Smooth muscle cell (in vitro differentiated cells): Measurements from ENCODE around the gene CABLES2. TPM values are rescaled to one million over a fixed set of nuclear protein-coding genes. Genes with fewer than 3 reads are reported as not detected.
A peak's percentile ranks its signal among the peaks of the same experiment; 100 is the strongest.

ENCODE experiments used
- DNase-seq: peaks from one replicate; lab custom pipeline; 2025; ENCODE audit not compliant: unreplicated experiment; lab: John Stamatoyannopoulos, UW
- H2AFZ ChIP-seq: fragments of 200-600 bp; sonication (generic); 2 replicates; pipeline ENCODE4 v1.6.0; 2016; ENCODE audit warnings: antibody characterized with exemption, low read depth, mild to moderate bottlenecking
- H3F3A ChIP-seq: fragments of 200-600 bp; sonication (generic); 2 replicates; pipeline ENCODE4 v1.6.0; 2017; ENCODE audit warnings: antibody characterized with exemption, low read depth
- H3K27ac ChIP-seq: fragments of 200-600 bp; sonication (generic); 2 replicates; pipeline ENCODE4 v1.5.1; 2016; ENCODE audit warnings: low read depth, mild to moderate bottlenecking
- H3K27me3 ChIP-seq: fragments of 200-600 bp; sonication (generic); 2 replicates; pipeline ENCODE4 v1.6.1; 2016; ENCODE audit warnings: low read depth, mild to moderate bottlenecking
- H3K36me3 ChIP-seq: fragments of 200-600 bp; sonication (generic); 2 replicates; pipeline ENCODE4 v1.5.1; 2016; ENCODE audit warnings: low read depth
- H3K4me1 ChIP-seq: fragments of 200-600 bp; sonication (generic); 2 replicates; pipeline ENCODE4 v1.5.1; 2016; ENCODE audit warnings: low read depth
- H3K4me2 ChIP-seq: fragments of 200-600 bp; sonication (generic); 2 replicates; pipeline ENCODE4 v1.6.0; 2016; ENCODE audit warnings: mild to moderate bottlenecking
- H3K4me3 ChIP-seq: fragments of 200-600 bp; sonication (generic); 2 replicates; pipeline ENCODE4 v1.5.1; 2016; ENCODE audit warnings: mild to moderate bottlenecking
- H3K79me2 ChIP-seq: fragments of 200-600 bp; sonication (generic); 2 replicates; pipeline ENCODE4 v1.6.0; 2016; ENCODE audit warnings: low read depth, mild to moderate bottlenecking
- H3K9ac ChIP-seq: fragments of 200-600 bp; sonication (generic); 2 replicates; pipeline ENCODE4 v1.6.0; 2016; ENCODE audit warnings: low read depth
- H3K9me3 ChIP-seq: fragments of 200-600 bp; sonication (generic); replicated peaks from 2 replicates; pipeline ENCODE4 v1.5.1; 2016; ENCODE audit warnings: low read depth
- H4K20me1 ChIP-seq: fragments of 200-600 bp; sonication (generic); 2 replicates; pipeline ENCODE4 v1.6.0; 2016; ENCODE audit warnings: low read depth
- WGBS: methylation state at CpG from one replicate; pipeline ENCODE4 v1.1.7; 2016; ENCODE audit warnings: low lambda C conversion rate; 5-methylcytosine and 5-hydroxymethylcytosine counted together
- polyA plus RNA-seq: library from polyadenylated mRNA; unstranded; fragments of >200 nt; fragmentation: Nextera tagmentation; extraction: Ambion mirVana; gene quantifications from 2 replicates; pipeline ENCODE4 v1.2.1, GENCODE V29; 2016
- total RNA-seq: library from RNA; depleted of rRNA; stranded (reverse); fragments of >200 nt; gene quantifications from 2 replicates; pipeline ENCODE4 v1.2.3, GENCODE V29; 2014
- TF ChIP-seq, protein P1 (sequence below): fragments of 200-600 bp; sonication (generic); IDR thresholded peaks from 2 replicates; pipeline ENCODE4 v1.5.1; 2017; ENCODE audit warnings: borderline replicate concordance, mild to moderate bottlenecking, antibody characterized with exemption; ENCODE audit not compliant: insufficient read depth, poor library complexity, severe bottlenecking

The CABLES2 gene
- total and polyA plus RNA-seq, 2 experiments from 2014 or later, result 7.4 to 7.6 TPM

GRCh38 chr20:62408055-62408454 is 970 bp upstream of the CABLES2 start:
- Histone ChIP-seq H3K4me1 (peaks cover 11% of the 10 kb centered on the region), H4K20me1 (peaks cover 6% of the 10 kb centered on the region), H3K9ac (no peak overlapping the region), H2AFZ (no peak overlapping the region), H3K79me2 (peaks cover 11% of the 10 kb centered on the region), H3K9me3 (no peaks in the 10 kb centered on the region), H3K4me2 (no peak overlapping the region), H3F3A (no peaks in the 10 kb centered on the region), H3K27ac (no peak overlapping the region), H3K36me3 (no peaks in the 10 kb centered on the region), H3K27me3 (no peaks in the 10 kb centered on the region), H3K4me3 (no peak overlapping the region)
- TF ChIP-seq, protein P1, sequence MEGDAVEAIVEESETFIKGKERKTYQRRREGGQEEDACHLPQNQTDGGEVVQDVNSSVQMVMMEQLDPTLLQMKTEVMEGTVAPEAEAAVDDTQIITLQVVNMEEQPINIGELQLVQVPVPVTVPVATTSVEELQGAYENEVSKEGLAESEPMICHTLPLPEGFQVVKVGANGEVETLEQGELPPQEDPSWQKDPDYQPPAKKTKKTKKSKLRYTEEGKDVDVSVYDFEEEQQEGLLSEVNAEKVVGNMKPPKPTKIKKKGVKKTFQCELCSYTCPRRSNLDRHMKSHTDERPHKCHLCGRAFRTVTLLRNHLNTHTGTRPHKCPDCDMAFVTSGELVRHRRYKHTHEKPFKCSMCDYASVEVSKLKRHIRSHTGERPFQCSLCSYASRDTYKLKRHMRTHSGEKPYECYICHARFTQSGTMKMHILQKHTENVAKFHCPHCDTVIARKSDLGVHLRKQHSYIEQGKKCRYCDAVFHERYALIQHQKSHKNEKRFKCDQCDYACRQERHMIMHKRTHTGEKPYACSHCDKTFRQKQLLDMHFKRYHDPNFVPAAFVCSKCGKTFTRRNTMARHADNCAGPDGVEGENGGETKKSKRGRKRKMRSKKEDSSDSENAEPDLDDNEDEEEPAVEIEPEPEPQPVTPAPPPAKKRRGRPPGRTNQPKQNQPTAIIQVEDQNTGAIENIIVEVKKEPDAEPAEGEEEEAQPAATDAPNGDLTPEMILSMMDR, result no peak
- WGBS, result 94% methylated on average over 15 of the region's 15 CpGs
- DNase-seq, result no peak

DNA sequence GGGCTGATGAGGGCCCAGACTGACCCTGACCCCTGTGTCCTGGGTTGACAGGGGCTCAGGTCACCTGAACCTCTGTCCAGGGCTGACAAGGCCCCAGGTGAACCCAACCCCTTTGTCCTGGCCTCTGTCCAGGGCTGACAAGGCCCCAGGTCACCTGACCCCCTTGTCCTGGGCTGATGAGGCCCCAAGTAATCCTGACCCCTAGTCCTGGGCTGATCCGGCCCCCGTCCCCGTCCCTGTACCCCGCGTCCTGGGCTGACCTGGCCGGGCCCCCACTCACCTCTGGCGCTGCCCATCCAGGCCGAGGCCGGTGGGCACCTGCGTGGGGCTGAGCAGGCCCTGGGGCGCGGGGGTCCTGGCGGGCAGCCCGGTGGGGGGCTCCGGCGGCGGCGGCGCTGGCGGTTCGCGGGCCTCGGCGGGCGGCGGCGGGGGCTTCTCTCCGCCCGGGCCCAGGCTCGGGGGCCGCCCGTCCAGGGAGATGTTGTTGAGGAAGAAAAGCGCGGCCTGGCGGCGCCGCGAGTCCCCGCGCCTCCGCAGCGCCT is 379 bp downstream of the CABLES2 start:
- no peaks in the 10 kb centered on the region for H3K27me3 ChIP-seq
- H3K27ac ChIP-seq, result no peak overlapping the region
- H3K4me3 ChIP-seq, result peak overlapping the region; percentile 57
- TF ChIP-seq, protein P1, result no peak
- H3K9ac ChIP-seq, result peak overlapping the region; percentile 81
- no peak overlapping the region for H2AFZ ChIP-seq
- WGBS, result 3% methylated on average over 17 of the region's 42 CpGs
- H3K4me1 ChIP-seq, result peaks cover 11% of the 10 kb centered on the region
- no peaks in the 10 kb centered on the region for H3K9me3 ChIP-seq
- H3F3A ChIP-seq, result no peaks in the 10 kb centered on the region
- no peaks in the 10 kb centered on the region for H3K36me3 ChIP-seq
- H3K4me2 ChIP-seq, result peak overlapping the region; percentile 93
- peaks cover 11% of the 10 kb centered on the region for H3K79me2 ChIP-seq
- peaks cover 6% of the 10 kb centered on the region for H4K20me1 ChIP-seq
- no peak for DNase-seq

DNA sequence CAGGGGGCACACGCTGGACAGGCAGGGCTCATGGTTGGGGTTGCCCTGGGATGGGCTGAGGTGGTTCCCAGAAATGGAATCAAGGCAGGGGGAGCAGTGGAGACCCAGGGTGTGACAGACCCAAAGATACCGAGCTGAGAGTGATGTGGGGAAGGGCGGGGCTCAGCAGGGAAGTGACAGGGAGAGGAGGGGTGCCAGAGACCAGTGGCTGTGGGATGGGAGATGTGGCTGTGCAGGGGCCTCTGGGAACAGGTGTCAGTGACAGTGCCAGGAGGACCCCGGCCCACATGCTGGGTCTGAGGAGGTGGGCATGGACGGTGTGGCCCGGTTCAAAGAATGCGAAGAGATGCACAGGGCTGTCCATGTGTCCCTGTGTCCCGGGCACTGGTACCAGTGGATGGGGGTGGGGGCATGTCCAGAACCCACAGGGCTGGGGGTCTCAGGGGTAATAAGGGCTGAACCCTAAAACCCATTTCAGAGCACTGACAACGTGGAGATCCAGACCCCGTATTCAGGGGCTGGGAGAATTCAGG is 1.0 kb downstream of the CABLES2 start:
- H3K36me3 ChIP-seq, result no peaks in the 10 kb centered on the region
- H3K4me3 ChIP-seq, result peak overlapping the region; percentile 57
- H3K27me3 ChIP-seq, result no peaks in the 10 kb centered on the region
- 81% methylated on average over 7 of the region's 10 CpGs for WGBS
- peaks cover 6% of the 10 kb centered on the region for H4K20me1 ChIP-seq
- H3K79me2 ChIP-seq, result peaks cover 11% of the 10 kb centered on the region
- no peaks in the 10 kb centered on the region for H3F3A ChIP-seq
- no peaks in the 10 kb centered on the region for H3K9me3 ChIP-seq
- DNase-seq, result no peak
- TF ChIP-seq, protein P1, result no peak
- peak overlapping the region; percentile 93 for H3K4me2 ChIP-seq
- peak overlapping the region; percentile 81 for H3K9ac ChIP-seq
- no peak overlapping the region for H3K27ac ChIP-seq
- peaks cover 11% of the 10 kb centered on the region for H3K4me1 ChIP-seq
- H2AFZ ChIP-seq, result no peak overlapping the region
